Measurements from ENCODE around the gene PLB1.

PLB1 gene

DNA sequence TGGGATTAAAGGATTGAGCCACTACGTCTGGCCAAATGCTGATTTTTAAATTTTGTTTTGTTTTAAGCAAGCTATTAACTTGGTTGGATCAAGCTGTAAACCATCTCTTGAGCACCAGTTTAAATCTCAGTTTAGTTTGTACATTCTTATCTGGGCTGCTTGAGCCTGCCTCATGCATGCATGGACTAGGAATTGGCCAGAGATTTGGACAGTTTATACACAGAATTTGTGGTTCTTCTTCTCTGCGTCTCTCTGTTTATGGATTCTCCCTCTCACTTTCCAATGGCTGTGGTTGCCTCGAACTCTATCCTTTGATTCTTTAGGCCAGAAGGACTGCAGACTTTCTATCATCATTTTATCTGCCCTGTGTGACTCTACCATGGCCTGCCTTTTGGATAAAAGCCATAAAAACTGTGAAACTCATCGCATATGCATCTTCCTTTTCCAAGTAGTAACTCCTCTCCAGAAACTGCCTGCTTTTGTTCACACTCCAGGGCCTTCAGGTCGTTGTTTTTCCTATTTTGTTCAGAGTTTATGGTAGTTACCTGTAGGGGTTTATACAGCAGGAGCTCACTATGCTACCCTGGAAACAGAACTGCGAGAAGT, 32.5 kb upstream of the PLB1 start:
- no peak overlapping the region for H3K27ac ChIP-seq (ENCODE audit: low read length, poor library complexity, severe bottlenecking)
- no peak overlapping the region for H2BK12ac ChIP-seq (ENCODE audit: low read length in 2 of 2)
- H2BK15ac ChIP-seq (ENCODE audit: low read depth, poor library complexity, severe bottlenecking), result no peak overlapping the region
- no peak for DNase-seq
- no peak overlapping the region for H3K4me3 ChIP-seq (ENCODE audit: insufficient read depth in 1 of 2, low read depth in 1 of 2, low read length in 2 of 2)
- no peaks in the 10 kb centered on the region for H3K79me1 ChIP-seq (replicated peaks; ENCODE audit: low read length, poor library complexity, severe bottlenecking)
- no peak overlapping the region for H2BK120ac ChIP-seq (ENCODE audit: low read depth, low read length)
- WGBS, result 73% methylated on average over 6 of the region's 6 CpGs
- no peak overlapping the region for H3K18ac ChIP-seq (ENCODE audit: low read depth in 1 of 2, low read length in 2 of 2)
- H2AK5ac ChIP-seq (ENCODE audit: low read length, severe bottlenecking), result no peak overlapping the region
- no peak overlapping the region for H2AFZ ChIP-seq (ENCODE audit: low read depth, low read length)
- H3K23ac ChIP-seq (ENCODE audit: low read length in 2 of 2), result no peak overlapping the region
- no peak overlapping the region for H4K91ac ChIP-seq (ENCODE audit: low read length)
- no peaks in the 10 kb centered on the region for H3K27me3 ChIP-seq (ENCODE audit: control insufficient read depth in 1 of 2, insufficient read depth in 1 of 2, low read length in 2 of 2)
- H3K9ac ChIP-seq (ENCODE audit: low read length), result no peak overlapping the region
- no peak overlapping the region for H3K4me2 ChIP-seq (ENCODE audit: low read length, poor library complexity, severe bottlenecking)
- H3K9me3 ChIP-seq (ENCODE audit: control insufficient read depth, low read length), result peaks cover 11% of the 10 kb centered on the region
- no peaks in the 10 kb centered on the region for H3K4me1 ChIP-seq (ENCODE audit: control insufficient read depth, insufficient read depth, low read depth, low read length)
- H3K14ac ChIP-seq (ENCODE audit: low read length in 2 of 2), result no peak overlapping the region
- no peak overlapping the region for H3K4ac ChIP-seq (ENCODE audit: low read depth in 1 of 2, low read length in 2 of 2)
- no peak overlapping the region for H2BK5ac ChIP-seq (ENCODE audit: low read depth, low read length, poor library complexity, severe bottlenecking)
- no peak overlapping the region for H4K8ac ChIP-seq (ENCODE audit: low read length)
- no peaks in the 10 kb centered on the region for H3K36me3 ChIP-seq (ENCODE audit: control insufficient read depth in 1 of 2, insufficient read depth in 2 of 2, low read depth in 1 of 2, low read length in 2 of 2)

DNA sequence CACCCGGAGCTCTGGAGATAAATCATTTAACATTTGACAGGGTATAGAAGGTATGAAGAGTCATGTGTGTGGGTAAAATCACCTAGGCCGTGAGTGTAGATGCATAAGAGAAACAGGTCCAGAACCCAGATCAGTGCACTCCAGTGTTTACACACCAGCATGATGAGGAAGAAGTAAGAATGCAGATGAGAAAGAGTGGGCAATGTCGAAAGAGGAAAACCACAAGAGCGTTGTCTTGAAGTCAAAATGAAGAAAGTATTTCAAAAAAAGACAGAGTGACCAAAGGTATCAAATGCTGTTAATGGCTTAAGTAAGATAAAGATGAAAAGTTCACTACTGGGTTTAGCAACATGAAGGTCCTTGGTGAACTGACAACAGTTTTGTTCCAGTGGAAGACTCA, 32.0 kb upstream of the PLB1 start:
- Histone ChIP-seq H3K79me1 (replicated peaks; ENCODE audit: low read length, poor library complexity, severe bottlenecking) (no peaks in the 10 kb centered on the region), H3K9me3 (ENCODE audit: control insufficient read depth, low read length) (peaks cover 11% of the 10 kb centered on the region), H2BK120ac (ENCODE audit: low read depth, low read length) (no peak overlapping the region), H2BK15ac (ENCODE audit: low read depth, poor library complexity, severe bottlenecking) (no peak overlapping the region), H2BK5ac (ENCODE audit: low read depth, low read length, poor library complexity, severe bottlenecking) (no peak overlapping the region), H2AK5ac (ENCODE audit: low read length, severe bottlenecking) (no peak overlapping the region), H3K9ac (ENCODE audit: low read length) (no peak overlapping the region), H4K91ac (ENCODE audit: low read length) (no peak overlapping the region), H4K8ac (ENCODE audit: low read length) (no peak overlapping the region), H2BK12ac (ENCODE audit: low read length in 2 of 2) (no peak overlapping the region), H2AFZ (ENCODE audit: low read depth, low read length) (no peak overlapping the region), H3K27ac (ENCODE audit: low read length, poor library complexity, severe bottlenecking) (no peak overlapping the region), H3K18ac (ENCODE audit: low read depth in 1 of 2, low read length in 2 of 2) (no peak overlapping the region), H3K23ac (ENCODE audit: low read length in 2 of 2) (no peak overlapping the region), H3K14ac (ENCODE audit: low read length in 2 of 2) (no peak overlapping the region), H3K4ac (ENCODE audit: low read depth in 1 of 2, low read length in 2 of 2) (no peak overlapping the region), H3K36me3 (ENCODE audit: control insufficient read depth in 1 of 2, insufficient read depth in 2 of 2, low read depth in 1 of 2, low read length in 2 of 2) (no peaks in the 10 kb centered on the region), H3K4me3 (ENCODE audit: insufficient read depth in 1 of 2, low read depth in 1 of 2, low read length in 2 of 2) (no peak overlapping the region), H3K4me2 (ENCODE audit: low read length, poor library complexity, severe bottlenecking) (no peak overlapping the region), H3K4me1 (ENCODE audit: control insufficient read depth, insufficient read depth, low read depth, low read length) (no peaks in the 10 kb centered on the region), H3K27me3 (ENCODE audit: control insufficient read depth in 1 of 2, insufficient read depth in 1 of 2, low read length in 2 of 2) (no peaks in the 10 kb centered on the region)
- WGBS, result 85% methylated on average over 4 of the region's 4 CpGs
- DNase-seq, result peak; percentile 28

DNA sequence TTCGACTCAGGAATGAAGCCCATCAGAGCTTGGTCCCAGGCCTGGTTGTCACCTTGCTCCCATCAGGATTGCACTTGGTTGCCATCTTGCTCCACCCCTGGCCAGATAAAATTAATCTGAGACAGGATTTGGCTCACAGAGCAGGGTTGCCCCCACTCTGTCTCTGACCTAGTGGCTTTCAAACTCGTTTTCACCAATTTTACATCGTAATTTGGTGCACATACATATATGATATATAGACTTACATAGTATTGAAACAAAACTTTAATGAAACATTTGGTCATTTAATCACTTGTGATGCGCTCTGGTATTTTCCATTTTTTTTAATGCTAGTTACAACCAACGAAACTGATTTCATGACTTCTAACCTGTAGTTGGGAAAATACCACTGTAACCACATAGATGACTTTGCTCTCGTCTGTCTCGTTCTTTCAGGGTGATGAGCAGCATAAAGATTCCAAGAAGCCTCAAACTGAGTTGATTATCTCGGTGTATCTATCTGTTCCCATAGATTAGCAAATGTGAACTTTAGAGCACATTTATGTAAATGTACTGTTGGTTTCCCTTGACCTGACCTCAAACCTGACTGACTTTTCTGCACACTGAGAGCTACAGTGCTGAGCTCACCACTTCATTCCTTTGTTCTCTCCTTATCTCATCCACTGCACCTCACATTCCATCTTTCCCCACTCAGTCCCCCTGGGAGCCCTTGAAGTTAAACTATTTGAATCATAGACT, 30.5 kb upstream of the PLB1 start:
- H2AFZ ChIP-seq (ENCODE audit: low read depth, low read length), result peak overlapping the region; percentile 77
- H3K9me3 ChIP-seq (ENCODE audit: control insufficient read depth, low read length), result peaks cover 11% of the 10 kb centered on the region
- H3K27me3 ChIP-seq (ENCODE audit: control insufficient read depth in 1 of 2, insufficient read depth in 1 of 2, low read length in 2 of 2), result no peaks in the 10 kb centered on the region
- no peak for DNase-seq
- H3K4me2 ChIP-seq (ENCODE audit: low read length, poor library complexity, severe bottlenecking), result no peak overlapping the region
- H2AK5ac ChIP-seq (ENCODE audit: low read length, severe bottlenecking), result no peak overlapping the region
- H3K4me3 ChIP-seq (ENCODE audit: insufficient read depth in 1 of 2, low read depth in 1 of 2, low read length in 2 of 2), result no peak overlapping the region
- H3K14ac ChIP-seq (ENCODE audit: low read length in 2 of 2), result no peak overlapping the region
- WGBS, result 90% methylated on average over 4 of the region's 8 CpGs
- H3K4ac ChIP-seq (ENCODE audit: low read depth in 1 of 2, low read length in 2 of 2), result no peak overlapping the region
- no peak overlapping the region for H4K8ac ChIP-seq (ENCODE audit: low read length)
- no peak overlapping the region for H2BK15ac ChIP-seq (ENCODE audit: low read depth, poor library complexity, severe bottlenecking)
- H3K79me1 ChIP-seq (replicated peaks; ENCODE audit: low read length, poor library complexity, severe bottlenecking), result no peaks in the 10 kb centered on the region
- H2BK120ac ChIP-seq (ENCODE audit: low read depth, low read length), result no peak overlapping the region
- H4K91ac ChIP-seq (ENCODE audit: low read length), result no peak overlapping the region
- no peak overlapping the region for H3K9ac ChIP-seq (ENCODE audit: low read length)
- no peak overlapping the region for H3K18ac ChIP-seq (ENCODE audit: low read depth in 1 of 2, low read length in 2 of 2)
- no peak overlapping the region for H3K23ac ChIP-seq (ENCODE audit: low read length in 2 of 2)
- H3K4me1 ChIP-seq (ENCODE audit: control insufficient read depth, insufficient read depth, low read depth, low read length), result no peaks in the 10 kb centered on the region
- no peak overlapping the region for H2BK12ac ChIP-seq (ENCODE audit: low read length in 2 of 2)
- no peak overlapping the region for H3K27ac ChIP-seq (ENCODE audit: low read length, poor library complexity, severe bottlenecking)
- no peak overlapping the region for H2BK5ac ChIP-seq (ENCODE audit: low read depth, low read length, poor library complexity, severe bottlenecking)
- H3K36me3 ChIP-seq (ENCODE audit: control insufficient read depth in 1 of 2, insufficient read depth in 2 of 2, low read depth in 1 of 2, low read length in 2 of 2), result no peaks in the 10 kb centered on the region

DNA sequence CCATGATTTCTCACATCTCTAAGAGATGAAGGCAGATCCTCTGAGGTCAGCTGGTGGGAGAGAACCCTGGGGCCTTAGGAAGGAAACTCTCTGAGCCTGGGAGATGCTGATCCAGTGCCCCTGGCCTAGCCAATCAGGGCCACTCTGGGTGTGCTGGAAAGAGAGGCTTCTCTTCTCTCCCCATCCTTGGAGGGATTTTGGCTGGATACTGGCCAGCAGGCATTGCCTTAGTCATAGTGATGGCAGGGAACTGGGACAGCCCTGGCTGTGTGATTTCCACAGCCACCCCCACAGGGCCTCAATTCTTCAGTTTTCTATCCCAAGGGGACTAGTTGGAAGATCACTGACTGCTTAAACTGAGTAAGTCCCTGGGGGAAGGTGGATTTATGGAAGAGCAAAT, 26.6 kb upstream of the PLB1 start:
- H3K18ac ChIP-seq (ENCODE audit: low read depth in 1 of 2, low read length in 2 of 2), result no peak overlapping the region

More for the DNA sequence above, 26.6 kb upstream of the PLB1 start:
- no peak overlapping the region for H2AFZ ChIP-seq (ENCODE audit: low read depth, low read length)
- H3K27me3 ChIP-seq (ENCODE audit: control insufficient read depth in 1 of 2, insufficient read depth in 1 of 2, low read length in 2 of 2), result no peaks in the 10 kb centered on the region
- H3K36me3 ChIP-seq (ENCODE audit: control insufficient read depth in 1 of 2, insufficient read depth in 2 of 2, low read depth in 1 of 2, low read length in 2 of 2), result no peaks in the 10 kb centered on the region
- no peak overlapping the region for H3K9ac ChIP-seq (ENCODE audit: low read length)
- no peaks in the 10 kb centered on the region for H3K4me1 ChIP-seq (ENCODE audit: control insufficient read depth, insufficient read depth, low read depth, low read length)
- H2AK5ac ChIP-seq (ENCODE audit: low read length, severe bottlenecking), result no peak overlapping the region
- H3K4me2 ChIP-seq (ENCODE audit: low read length, poor library complexity, severe bottlenecking), result no peak overlapping the region
- no peak overlapping the region for H2BK120ac ChIP-seq (ENCODE audit: low read depth, low read length)
- no peak overlapping the region for H3K27ac ChIP-seq (ENCODE audit: low read length, poor library complexity, severe bottlenecking)
- H3K14ac ChIP-seq (ENCODE audit: low read length in 2 of 2), result no peak overlapping the region
- DNase-seq, result no peak
- no peak overlapping the region for H2BK12ac ChIP-seq (ENCODE audit: low read length in 2 of 2)
- no peaks in the 10 kb centered on the region for H3K9me3 ChIP-seq (ENCODE audit: control insufficient read depth, low read length)
- H3K79me1 ChIP-seq (replicated peaks; ENCODE audit: low read length, poor library complexity, severe bottlenecking), result no peaks in the 10 kb centered on the region
- no peak overlapping the region for H4K91ac ChIP-seq (ENCODE audit: low read length)
- H3K4ac ChIP-seq (ENCODE audit: low read depth in 1 of 2, low read length in 2 of 2), result no peak overlapping the region
- no peak overlapping the region for H3K4me3 ChIP-seq (ENCODE audit: insufficient read depth in 1 of 2, low read depth in 1 of 2, low read length in 2 of 2)
- no peak overlapping the region for H4K8ac ChIP-seq (ENCODE audit: low read length)
- no peak overlapping the region for H2BK5ac ChIP-seq (ENCODE audit: low read depth, low read length, poor library complexity, severe bottlenecking)
- H3K23ac ChIP-seq (ENCODE audit: low read length in 2 of 2), result no peak overlapping the region
- H2BK15ac ChIP-seq (ENCODE audit: low read depth, poor library complexity, severe bottlenecking), result no peak overlapping the region
